ENCODE measurements around the gene OR2AG2.

DNA sequence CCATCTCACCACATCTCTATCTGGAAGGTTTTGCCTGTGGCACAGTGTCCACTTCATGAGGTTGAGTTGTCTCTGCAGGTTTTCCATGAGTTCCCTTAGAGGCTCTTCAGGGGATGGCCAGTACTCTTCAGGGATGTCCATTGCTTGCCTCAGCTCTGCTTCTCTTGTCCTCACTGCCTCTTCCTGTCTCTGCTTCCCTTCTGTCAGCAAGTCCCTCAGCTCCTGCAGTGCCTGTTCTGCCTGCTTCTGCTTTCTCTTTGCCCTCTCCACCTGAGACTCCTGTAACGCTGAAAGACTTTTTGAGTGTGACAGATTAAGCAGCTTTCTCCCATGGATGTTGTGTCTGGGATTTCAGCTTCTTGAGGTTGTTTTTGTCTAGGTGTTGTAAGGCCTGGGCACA lies 50.4 kb downstream of the OR2AG2 start:
- TF ChIP-seq GATA3 (IDR thresholded peaks at IDR 0.05; ENCODE audit: low read depth, low read length), result no peak
- no peak for TF ChIP-seq GATA2 (IDR thresholded peaks at IDR 0.05; ENCODE audit: low read depth, low read length)
